HEK293T (cell line): Measurements from ENCODE around the gene SGPL1.

Experiments
- CTCF ChIA-PET: fragments of 350-600 bp; formaldehyde crosslinking; extraction: SDS; loops from one replicate; lab custom pipeline; 2021; ENCODE audit warnings: antibody characterized with exemption, inconsistent platforms; lab: Yijun Ruan, JAX
- POLR2A ChIA-PET: fragments of 350-600 bp; formaldehyde crosslinking; extraction: SDS; loops from one replicate; lab custom pipeline; 2020; ENCODE audit warnings: antibody characterized with exemption, inconsistent platforms; lab: Yijun Ruan, JAX
- DNase-seq: peaks from one replicate; pipeline ENCODE4 v3.0.0; 2012; ENCODE audit warnings: mixed read lengths; ENCODE audit errors: extremely low spot score
- ARNT ChIP-seq: fragments of 450-650 bp; IDR thresholded peaks from 2 replicates; pipeline ENCODE4 v1.6.1; 2017; ENCODE audit warnings: mild to moderate bottlenecking
- BHLHE40 ChIP-seq: fragments of 450-650 bp; IDR thresholded peaks from 2 replicates; pipeline ENCODE4 v1.6.1; 2016; ENCODE audit warnings: mild to moderate bottlenecking, moderate library complexity, borderline replicate concordance
- CTBP1 ChIP-seq: fragments of 450-650 bp; IDR thresholded peaks from 2 replicates; pipeline ENCODE4 v1.6.1; 2016; ENCODE audit warnings: borderline replicate concordance
- ELF4 ChIP-seq: fragments of 450-650 bp; IDR thresholded peaks from 2 replicates; pipeline ENCODE4 v1.6.1; 2017; ENCODE audit warnings: antibody characterized with exemption
- FOXA1 ChIP-seq: fragments of 450-650 bp; IDR thresholded peaks from 2 replicates; pipeline ENCODE4 v1.6.1; 2016; ENCODE audit warnings: mild to moderate bottlenecking
- FOXK2 ChIP-seq: fragments of 450-650 bp; IDR thresholded peaks from 2 replicates; pipeline ENCODE4 v1.6.1; 2016; ENCODE audit warnings: mild to moderate bottlenecking
- FOXM1 ChIP-seq: fragments of 450-650 bp; IDR thresholded peaks from 2 replicates; pipeline ENCODE4 v1.6.1; 2017; ENCODE audit warnings: mild to moderate bottlenecking, borderline replicate concordance
- HDGF ChIP-seq: fragments of 450-650 bp; IDR thresholded peaks from 2 replicates; pipeline ENCODE4 v1.6.1; 2017; ENCODE audit warnings: antibody characterized with exemption, borderline replicate concordance
- L3MBTL2 ChIP-seq: fragments of 450-650 bp; conservative IDR thresholded peaks from 2 replicates; pipeline ENCODE4 v1.6.1; 2016; ENCODE audit warnings: mild to moderate bottlenecking
- LEF1 ChIP-seq: fragments of 450-650 bp; IDR thresholded peaks from 2 replicates; pipeline ENCODE4 v1.6.1; 2017; ENCODE audit warnings: mild to moderate bottlenecking, borderline replicate concordance
- NFRKB ChIP-seq: fragments of 450-650 bp; IDR thresholded peaks from 2 replicates; pipeline ENCODE4 v1.6.1; 2016; ENCODE audit warnings: mild to moderate bottlenecking, moderate library complexity
- PKNOX1 ChIP-seq: fragments of 450-650 bp; IDR thresholded peaks from 2 replicates; pipeline ENCODE4 v1.6.1; 2016
- SP1 ChIP-seq: fragments of 450-650 bp; IDR thresholded peaks from 2 replicates; pipeline ENCODE4 v1.6.1; 2017
- SUZ12 ChIP-seq: fragments of 450-650 bp; IDR thresholded peaks from 2 replicates; pipeline ENCODE4 v1.6.1; 2016; ENCODE audit warnings: mild to moderate bottlenecking
- TARDBP ChIP-seq: fragments of 450-650 bp; IDR thresholded peaks from 2 replicates; pipeline ENCODE4 v1.6.1; 2016
- ZNF384 ChIP-seq: fragments of 450-650 bp; IDR thresholded peaks from 2 replicates; pipeline ENCODE4 v1.6.1; 2016

Gene SGPL1

GRCh38 chr10:70872291-70872690, 56.5 kb downstream of the SGPL1 start:
- POLR2A ChIA-PET, result no interaction called here
- TF ChIP-seq FOXM1 (no peak), CTBP1 (no peak), FOXK2 (no peak), LEF1 (no peak), ELF4 (no peak), SUZ12 (no peak), SP1 (no peak), L3MBTL2 (no peak), PKNOX1 (no peak), ZNF384 (no peak), BHLHE40 (no peak), ARNT (no peak), TARDBP (no peak), HDGF (no peak), FOXA1 (no peak), NFRKB (no peak)
- CTCF ChIA-PET, result no interaction called here
- no peak for DNase-seq

- ChIA-PET POLR2A (interaction anchor here (1.1 kb wide), 1 partner anchor 14 kb away, joined by 3 read pairs; the partner anchor contains the start of gene PCBD1), CTCF (no interaction called here)
- TF ChIP-seq ELF4 (no peak), TARDBP (no peak), LEF1 (no peak), L3MBTL2 (no peak), SP1 (no peak), ZNF384 (no peak), SUZ12 (no peak), NFRKB (no peak)
- no peak for DNase-seq
Observed at GRCh38 chr10:70874061-70874460, 58.3 kb downstream of the SGPL1 start.

GRCh38 chr10:70879207-70879606, 63.5 kb downstream of the SGPL1 start:
- CTCF ChIA-PET, result no interaction called here
- no peak for TF ChIP-seq L3MBTL2
- no peak for TF ChIP-seq ELF4
- no peak for TF ChIP-seq ZNF384
- TF ChIP-seq SP1, result no peak
- no peak for TF ChIP-seq LEF1
- TF ChIP-seq FOXA1, result no peak
- TF ChIP-seq CTBP1, result no peak
- no peak for TF ChIP-seq NFRKB
- no peak for TF ChIP-seq TARDBP
- no peak for TF ChIP-seq FOXM1
- no peak for TF ChIP-seq PKNOX1
- TF ChIP-seq FOXK2, result no peak
- TF ChIP-seq ARNT, result no peak
- no peak for TF ChIP-seq HDGF
- DNase-seq, result no peak
- POLR2A ChIA-PET, result interaction anchor here (1.1 kb wide), 1 partner anchor 9 kb away, joined by 4 read pairs; the partner anchor contains the start of gene PCBD1

GRCh38 chr10:70880077-70880534, 64.4 kb downstream of the SGPL1 start:
- ChIA-PET POLR2A (interaction anchor here (1.1 kb wide), 1 partner anchor 8 kb away, joined by 4 read pairs; the partner anchor contains the start of gene PCBD1), CTCF (no interaction called here)
- TF ChIP-seq FOXA1, result no peak
- peak; percentile 38; the same call in 1 of the 2 replicates for TF ChIP-seq PKNOX1
- no peak for TF ChIP-seq NFRKB
- peak; percentile 79 for DNase-seq

- TF ChIP-seq NFRKB, result no peak
- no peak for TF ChIP-seq LEF1
- no peak for TF ChIP-seq SP1
- TF ChIP-seq ARNT, result no peak
- no peak for TF ChIP-seq FOXM1
- no peak for TF ChIP-seq BHLHE40
- no peak for TF ChIP-seq FOXA1
- ChIA-PET POLR2A (interaction anchor here (0.6 to 1.5 kb wide), 2 partner anchors 67 to 68 kb away, joined by 3 read pairs; no protein-coding TSS in a partner anchor), CTCF (no interaction called here)
- DNase-seq, result no peak
Observed at GRCh38 chr10:70884741-70885140, 69.0 kb downstream of the SGPL1 start.

GRCh38 chr10:70885481-70885880, 69.7 kb downstream of the SGPL1 start:
- DNase-seq, result no peak
- no peak for TF ChIP-seq FOXM1
- TF ChIP-seq L3MBTL2, result no peak
- no peak for TF ChIP-seq SP1
- TF ChIP-seq TARDBP, result no peak
- TF ChIP-seq HDGF, result no peak
- no peak for TF ChIP-seq FOXA1
- TF ChIP-seq LEF1, result no peak
- no peak for TF ChIP-seq SUZ12
- no peak for TF ChIP-seq FOXK2
- no peak for TF ChIP-seq ELF4
- TF ChIP-seq BHLHE40, result no peak
- no peak for TF ChIP-seq CTBP1
- no peak for TF ChIP-seq NFRKB
- POLR2A ChIA-PET, result interaction anchor here (1.5 kb wide), 1 partner anchor 69 kb away, joined by 3 read pairs; no protein-coding TSS in a partner anchor
- CTCF ChIA-PET, result no interaction called here
